Panc1 (cell line): Measurements from ENCODE around the gene NNT. TPM values are rescaled to one million over a fixed set of nuclear protein-coding genes. Genes with fewer than 3 reads are reported as not detected.

ENCODE experiments used
- ATAC-seq: fragments of 200-7000 bp; cut with Tn5 transposase; 2 replicates; pipeline ENCODE4 v1.9.1; 2020; ENCODE audit warnings: mild to moderate bottlenecking, moderate library complexity
- BruUV-seq: library from RNA; stranded (reverse); fragments of 400-500 nt; replicated peaks from 2 replicates; lab custom pipeline; 2021; lab: Mats Ljungman, UMichigan
- CTCF ChIA-PET: fragments of 300-600 bp; sonication (Branson Sonifier 250); formaldehyde crosslinking; loops from one replicate; lab custom pipeline; 2022; ENCODE audit warnings: antibody characterized with exemption; lab: Charles Lee
- POLR2A ChIA-PET: fragments of 300-600 bp; sonication (Branson Sonifier 250); formaldehyde crosslinking; loops from one replicate; lab custom pipeline; 2022; ENCODE audit warnings: antibody characterized with exemption; lab: Charles Lee
- DNase-seq: peaks from one replicate; pipeline ENCODE4 v3.0.0-alpha.2; 2010; ENCODE audit warnings: low read depth, low spot score
- H3K27ac ChIP-seq: 2 replicates; pipeline ENCODE4 v1.5.1; 2011; ENCODE audit warnings: mild to moderate bottlenecking, low read length, inconsistent platforms
- H3K27me3 ChIP-seq: fragments of 200-500 bp; sonication (Bioruptor generic); 2 replicates; pipeline ENCODE4 v1.6.0; 2014; ENCODE audit warnings: low read length, inconsistent platforms; ENCODE audit not compliant: control insufficient read depth, insufficient read depth
- H3K36me3 ChIP-seq: fragments of 200-500 bp; sonication (Bioruptor generic); 2 replicates; pipeline ENCODE4 v1.5.1; 2014; ENCODE audit warnings: inconsistent platforms, mild to moderate bottlenecking, low read length, moderate library complexity; ENCODE audit not compliant: control insufficient read depth, insufficient read depth
- H3K4me1 ChIP-seq: 2 replicates; pipeline ENCODE4 v1.5.1; 2011; ENCODE audit warnings: inconsistent platforms, mild to moderate bottlenecking, low read length, moderate library complexity; ENCODE audit not compliant: control insufficient read depth, insufficient read depth
- H3K4me3 ChIP-seq, 2 experiments: 2 replicates each; pipeline ENCODE4 v1.5.1; 2011 to 2012; ENCODE audit warnings: low read depth in 2 of 2, low read length in 2 of 2, mild to moderate bottlenecking in 2 of 2, inconsistent platforms in 1 of 2, moderate library complexity in 1 of 2
- H3K9me3 ChIP-seq: fragments of 200-500 bp; sonication (Bioruptor generic); 2 replicates; pipeline ENCODE4 v1.5.1; 2014; ENCODE audit warnings: low read depth, mild to moderate bottlenecking, inconsistent platforms, low read length, moderate library complexity; ENCODE audit not compliant: control insufficient read depth, insufficient read depth
- POLR2AphosphoS5 ChIP-seq: IDR thresholded peaks from 2 replicates; pipeline ENCODE4 v1.6.1; 2012; ENCODE audit warnings: mild to moderate bottlenecking, low read depth, low read length, moderate library complexity
- SIN3A ChIP-seq: IDR thresholded peaks from 2 replicates; pipeline ENCODE4 v1.6.1; 2012; ENCODE audit warnings: low read depth, mild to moderate bottlenecking, low read length, moderate library complexity, borderline replicate concordance; ENCODE audit not compliant: insufficient read depth
- TCF7L2 ChIP-seq: IDR thresholded peaks from 2 replicates; pipeline ENCODE4 v1.6.1; 2011; ENCODE audit warnings: mild to moderate bottlenecking, low read depth, low read length, inconsistent platforms
- in situ Hi-C: cut with HindIII; loops from 2 replicates; pipeline ENCODE4 v1.10.0; 2016; ENCODE audit warnings: low sequenced_read_pairs, low pct_unique_long_range_greater_than_20kb
- intact Hi-C: fragments of 100-400 bp; cut with micrococcal nuclease; formaldehyde crosslinking; loops from one replicate; pipeline ENCODE4 v1.10.0; 2022; ENCODE audit not compliant: unreplicated experiment
- total RNA-seq: library from RNA; stranded (reverse); gene quantifications from one replicate; pipeline ENCODE4 v1.2.1, GENCODE V29; 2021; ENCODE audit not compliant: unreplicated experiment
- TF ChIP-seq, protein P1 (sequence below): fragments of 450-650 bp; IDR thresholded peaks from 2 replicates; pipeline ENCODE4 v1.5.1; 2017; ENCODE audit warnings: mild to moderate bottlenecking
- TF ChIP-seq, protein P2 (sequence below), 2 experiments: IDR thresholded peaks; 2 replicates each; pipeline ENCODE4 v1.6.1; 2011 to 2012; ENCODE audit warnings: low read depth in 2 of 2, control low read depth in 1 of 2, low read length in 1 of 2, mild to moderate bottlenecking in 1 of 2, moderate library complexity in 1 of 2; ENCODE audit not compliant: insufficient read depth in 1 of 2

NNT gene
- total RNA-seq, 1 experiment from 2014 or later: 78.7 TPM

GRCh38 chr5:43564289-43564850, 38.6 kb upstream of the NNT start:
- no peak overlapping the region for H3K27ac ChIP-seq
- no peaks in the 10 kb centered on the region for H3K36me3 ChIP-seq
- BruUV-seq: no TSS peak
- intact Hi-C loops (no loop called here), in situ Hi-C loops (no loop called here)
- ChIA-PET POLR2A (no interaction called here), CTCF (no interaction called here)
- H3K9me3 ChIP-seq: no peaks in the 10 kb centered on the region
- H3K4me1 ChIP-seq: no peaks in the 10 kb centered on the region
- no peak for DNase-seq
- no peak for TF ChIP-seq POLR2AphosphoS5
- peak; percentile 48; the same call in 1 of the 2 replicates for ATAC-seq
- H3K27me3 ChIP-seq: no peaks in the 10 kb centered on the region
- H3K4me3 ChIP-seq: no peak overlapping the region

DNA sequence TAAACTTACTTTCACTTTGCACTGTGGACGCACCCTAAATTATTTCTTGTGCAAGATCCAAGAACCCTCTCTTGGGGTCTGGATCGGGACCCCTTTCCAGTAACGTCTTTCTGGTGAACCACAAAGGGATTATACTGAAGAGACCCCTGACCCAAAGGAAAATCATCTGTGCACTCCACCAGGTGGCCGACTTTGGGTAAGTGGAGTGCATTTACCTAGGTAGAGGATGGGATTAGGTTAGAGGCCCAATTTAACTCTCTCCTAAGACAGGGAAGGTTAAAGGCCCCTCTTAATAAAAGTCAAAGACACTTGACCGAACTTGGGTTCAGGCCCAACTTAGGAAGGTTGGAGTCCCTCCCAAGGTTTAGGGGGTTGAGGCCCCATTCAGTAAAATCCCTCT, 37.9 kb upstream of the NNT start:
- Histone ChIP-seq H3K9me3 (no peaks in the 10 kb centered on the region), H3K4me1 (no peaks in the 10 kb centered on the region), H3K4me3 (no peak overlapping the region), H3K27ac (no peak overlapping the region), H3K36me3 (no peaks in the 10 kb centered on the region), H3K27me3 (no peaks in the 10 kb centered on the region)
- BruUV-seq: no TSS peak
- POLR2A ChIA-PET: no interaction called here
- TF ChIP-seq POLR2AphosphoS5 (no peak), SIN3A (no peak), TCF7L2 (no peak)
- TF ChIP-seq, protein P1, sequence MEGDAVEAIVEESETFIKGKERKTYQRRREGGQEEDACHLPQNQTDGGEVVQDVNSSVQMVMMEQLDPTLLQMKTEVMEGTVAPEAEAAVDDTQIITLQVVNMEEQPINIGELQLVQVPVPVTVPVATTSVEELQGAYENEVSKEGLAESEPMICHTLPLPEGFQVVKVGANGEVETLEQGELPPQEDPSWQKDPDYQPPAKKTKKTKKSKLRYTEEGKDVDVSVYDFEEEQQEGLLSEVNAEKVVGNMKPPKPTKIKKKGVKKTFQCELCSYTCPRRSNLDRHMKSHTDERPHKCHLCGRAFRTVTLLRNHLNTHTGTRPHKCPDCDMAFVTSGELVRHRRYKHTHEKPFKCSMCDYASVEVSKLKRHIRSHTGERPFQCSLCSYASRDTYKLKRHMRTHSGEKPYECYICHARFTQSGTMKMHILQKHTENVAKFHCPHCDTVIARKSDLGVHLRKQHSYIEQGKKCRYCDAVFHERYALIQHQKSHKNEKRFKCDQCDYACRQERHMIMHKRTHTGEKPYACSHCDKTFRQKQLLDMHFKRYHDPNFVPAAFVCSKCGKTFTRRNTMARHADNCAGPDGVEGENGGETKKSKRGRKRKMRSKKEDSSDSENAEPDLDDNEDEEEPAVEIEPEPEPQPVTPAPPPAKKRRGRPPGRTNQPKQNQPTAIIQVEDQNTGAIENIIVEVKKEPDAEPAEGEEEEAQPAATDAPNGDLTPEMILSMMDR: no peak
- TF ChIP-seq, protein P2, sequence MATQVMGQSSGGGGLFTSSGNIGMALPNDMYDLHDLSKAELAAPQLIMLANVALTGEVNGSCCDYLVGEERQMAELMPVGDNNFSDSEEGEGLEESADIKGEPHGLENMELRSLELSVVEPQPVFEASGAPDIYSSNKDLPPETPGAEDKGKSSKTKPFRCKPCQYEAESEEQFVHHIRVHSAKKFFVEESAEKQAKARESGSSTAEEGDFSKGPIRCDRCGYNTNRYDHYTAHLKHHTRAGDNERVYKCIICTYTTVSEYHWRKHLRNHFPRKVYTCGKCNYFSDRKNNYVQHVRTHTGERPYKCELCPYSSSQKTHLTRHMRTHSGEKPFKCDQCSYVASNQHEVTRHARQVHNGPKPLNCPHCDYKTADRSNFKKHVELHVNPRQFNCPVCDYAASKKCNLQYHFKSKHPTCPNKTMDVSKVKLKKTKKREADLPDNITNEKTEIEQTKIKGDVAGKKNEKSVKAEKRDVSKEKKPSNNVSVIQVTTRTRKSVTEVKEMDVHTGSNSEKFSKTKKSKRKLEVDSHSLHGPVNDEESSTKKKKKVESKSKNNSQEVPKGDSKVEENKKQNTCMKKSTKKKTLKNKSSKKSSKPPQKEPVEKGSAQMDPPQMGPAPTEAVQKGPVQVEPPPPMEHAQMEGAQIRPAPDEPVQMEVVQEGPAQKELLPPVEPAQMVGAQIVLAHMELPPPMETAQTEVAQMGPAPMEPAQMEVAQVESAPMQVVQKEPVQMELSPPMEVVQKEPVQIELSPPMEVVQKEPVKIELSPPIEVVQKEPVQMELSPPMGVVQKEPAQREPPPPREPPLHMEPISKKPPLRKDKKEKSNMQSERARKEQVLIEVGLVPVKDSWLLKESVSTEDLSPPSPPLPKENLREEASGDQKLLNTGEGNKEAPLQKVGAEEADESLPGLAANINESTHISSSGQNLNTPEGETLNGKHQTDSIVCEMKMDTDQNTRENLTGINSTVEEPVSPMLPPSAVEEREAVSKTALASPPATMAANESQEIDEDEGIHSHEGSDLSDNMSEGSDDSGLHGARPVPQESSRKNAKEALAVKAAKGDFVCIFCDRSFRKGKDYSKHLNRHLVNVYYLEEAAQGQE (IDR thresholded peaks at IDR 0.05; ENCODE audit: insufficient read depth in 1 of 2, low read depth in 2 of 2, low read length in 1 of 2): no peak
- intact Hi-C loops: no loop called here
- CTCF ChIA-PET: no interaction called here
- DNase-seq: no peak
- no peak for ATAC-seq
- in situ Hi-C loops: no loop called here

DNA sequence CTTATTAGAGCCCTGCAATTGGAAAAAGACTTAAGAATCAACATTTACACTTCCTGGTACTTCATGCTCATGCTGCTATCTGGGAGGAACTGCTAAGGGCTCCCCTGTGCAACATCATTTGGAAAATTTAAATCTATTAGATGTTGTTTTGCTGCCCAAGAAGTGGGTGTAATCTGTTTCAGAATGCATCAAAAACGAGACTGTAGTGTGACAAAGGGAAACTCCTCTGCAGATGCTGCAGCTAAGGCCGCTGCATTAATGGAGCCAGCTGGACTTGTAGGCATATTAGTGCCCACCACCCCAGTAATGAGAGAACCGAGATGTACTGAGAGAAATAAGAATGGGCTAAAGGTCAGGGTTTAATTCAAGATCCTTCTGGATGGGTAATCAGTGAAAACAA, 35.0 kb upstream of the NNT start:
- Histone ChIP-seq H3K4me1 (peaks cover 13% of the 10 kb centered on the region), H3K36me3 (no peaks in the 10 kb centered on the region), H3K4me3 (no peak overlapping the region), H3K27ac (no peak overlapping the region), H3K27me3 (no peaks in the 10 kb centered on the region), H3K9me3 (no peaks in the 10 kb centered on the region)
- no peak for DNase-seq
- CTCF ChIA-PET: no interaction called here
- no TSS peak for BruUV-seq
- ATAC-seq: no peak
- intact Hi-C loops: no loop called here
- in situ Hi-C loops: no loop called here
- POLR2A ChIA-PET: no interaction called here
- TF ChIP-seq, protein P2 (IDR thresholded peaks at IDR 0.05; ENCODE audit: insufficient read depth in 1 of 2, low read depth in 2 of 2, low read length in 1 of 2): no peak
- TF ChIP-seq, protein P1: no peak
- TF ChIP-seq TCF7L2 (no peak), SIN3A (no peak), POLR2AphosphoS5 (no peak)
